Muscle of arm (tissue), 12 donors: ENCODE results near the gene SRSF9. TPM values are rescaled to one million over a fixed set of nuclear protein-coding genes. Genes with fewer than 3 reads are reported as not detected.

Experiments
- DNase-seq: peaks from one replicate; pipeline ENCODE4 v3.0.0-alpha.2; 2013
- polyA plus RNA-seq, 12 donors: library from polyadenylated mRNA; unstranded; fragments of 120-200 nt; gene quantifications; one replicate each; pipeline ENCODE4 v1.2.1, GENCODE V29; 2013; ENCODE audit not compliant: insufficient read length in 12 of 12

Gene SRSF9
- polyA plus RNA-seq, 12 donors: 72.6 to 467 (median 93.0) TPM

DNA sequence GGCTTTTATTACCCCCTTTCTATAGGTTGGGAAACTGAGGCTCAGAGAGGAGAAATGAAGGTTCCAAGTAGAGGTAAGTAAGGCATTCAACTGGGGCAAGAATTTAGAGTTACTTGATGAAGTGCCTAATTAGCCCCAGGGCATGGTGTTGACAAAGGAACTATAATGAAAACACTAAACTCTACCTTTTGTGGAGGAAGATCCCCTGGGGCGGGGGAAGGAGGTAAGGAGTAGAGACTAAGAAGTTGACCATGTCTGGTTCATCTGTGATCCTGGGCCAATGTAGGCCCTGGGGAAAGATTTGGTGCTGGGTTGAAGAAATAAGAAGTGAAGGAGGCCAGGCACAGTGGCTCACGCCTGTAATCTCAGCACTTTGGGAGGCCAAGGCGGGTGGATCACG, 47.8 kb downstream of the SRSF9 start:
- no peak for DNase-seq

DNA sequence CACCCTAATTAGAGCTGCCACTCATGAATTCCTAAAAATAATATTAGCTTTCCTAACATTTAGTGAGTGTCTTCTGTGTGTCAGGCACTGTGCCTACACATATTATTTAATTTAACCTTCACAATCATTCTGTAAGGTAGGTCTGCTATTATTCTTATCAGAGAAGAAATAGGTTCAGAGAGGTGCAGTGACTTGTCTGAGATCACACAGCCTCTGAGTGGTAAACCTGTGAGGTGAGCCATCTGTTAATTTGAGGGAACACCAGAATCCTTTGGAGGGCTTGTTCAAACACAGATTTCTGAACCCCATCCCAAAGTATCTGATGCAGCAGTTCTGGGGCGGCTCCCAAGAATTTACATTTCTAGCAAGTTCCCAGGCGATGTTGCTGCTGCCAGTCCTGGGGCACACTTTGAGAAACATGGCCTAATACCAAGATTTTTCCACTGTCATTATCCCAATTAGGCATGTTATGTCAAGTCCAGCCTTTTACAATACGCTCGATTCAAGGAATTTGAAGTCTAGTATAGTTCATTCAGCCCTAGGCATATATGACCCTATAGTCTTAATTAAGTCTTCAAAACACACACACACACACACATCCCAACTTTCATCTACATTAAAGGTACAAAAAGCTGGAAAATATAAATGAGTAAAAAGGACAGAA, 51.5 kb downstream of the SRSF9 start:
- DNase-seq: no peak

- no peak for DNase-seq
These were observed 52.9 kb downstream of the SRSF9 start for GRCh38 chr12:120416490-120417216.

- no peak for DNase-seq
These were observed 55.5 kb downstream of the SRSF9 start for GRCh38 chr12:120413901-120414695.

DNA sequence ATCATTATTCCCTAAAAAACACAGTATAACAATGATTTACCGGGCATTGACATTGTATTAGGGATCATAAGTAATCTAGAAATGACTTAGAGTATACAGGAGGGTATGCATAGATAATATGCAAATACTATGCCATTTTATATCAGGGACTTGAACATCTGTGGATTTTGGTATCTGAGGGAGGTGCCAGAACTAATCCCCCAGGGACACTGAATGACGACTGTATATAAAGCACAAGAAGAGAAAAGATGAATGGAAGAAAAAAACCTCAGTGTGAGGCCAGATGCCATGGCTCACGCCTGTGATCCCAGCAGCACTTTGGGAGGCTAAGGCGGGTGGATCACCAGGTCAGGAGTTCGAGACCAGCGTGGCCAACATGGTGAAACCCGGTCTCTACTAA, 57.1 kb downstream of the SRSF9 start:
- no peak for DNase-seq

Other genes starting within 250 kb of the SRSF9 start
- 100 to 1,000 TPM in 11 of 12 donors, 10 to 100 TPM in 1; 99.4 to 450 (median 171) TPM for gene PXN, start 204.0 kb downstream of the SRSF9 start, polyA plus RNA-seq
- 1 to 10 TPM in 1 of 12 donors, not detected in 11; 1.8 TPM for gene RNU4-2, start 177.8 kb downstream of the SRSF9 start, polyA plus RNA-seq
- gene RNU4-1, start 176.5 kb downstream of the SRSF9 start, polyA plus RNA-seq: not detected
- gene SIRT4, start 167.4 kb downstream of the SRSF9 start, polyA plus RNA-seq: 1 to 10 TPM in 10 of 12 donors, not detected in 2; 2.0 to 6.6 (median 4.3) TPM
- under 1 TPM in 1 of 12 donors, not detected in 11; 0.55 TPM for gene PLA2G1B, start 142.0 kb downstream of the SRSF9 start, polyA plus RNA-seq
- gene MSI1, start 100.6 kb downstream of the SRSF9 start, polyA plus RNA-seq: 1 to 10 TPM in 11 of 12 donors, not detected in 1; 3.0 to 6.5 (median 4.0) TPM
- gene COX6A1, start 31.6 kb downstream of the SRSF9 start, polyA plus RNA-seq: 100 to 1,000 TPM in 6 of 12 donors, 10 to 100 TPM in 5, not detected in 1; 80.1 to 195 (median 107) TPM
- 10 to 100 TPM in 11 of 12 donors, not detected in 1; 16.8 to 43.3 (median 35.4) TPM for gene TRIAP1, start 23.4 kb downstream of the SRSF9 start, polyA plus RNA-seq
- 10 to 100 TPM in 11 of 12 donors, not detected in 1; 10.6 to 22.1 (median 16.9) TPM for gene GATC, start 23.3 kb downstream of the SRSF9 start, polyA plus RNA-seq
- 100 to 1,000 TPM in 11 of 12 donors, not detected in 1; 258 to 571 (median 356) TPM for gene DYNLL1, start 26.4 kb upstream of the SRSF9 start, polyA plus RNA-seq
- gene COQ5, start 59.4 kb upstream of the SRSF9 start, polyA plus RNA-seq: 10 to 100 TPM in 11 of 12 donors, not detected in 1; 25.1 to 42.2 (median 36.7) TPM
- 100 to 1,000 TPM in 11 of 12 donors, not detected in 1; 124 to 271 (median 165) TPM for gene RNF10, start 64.6 kb upstream of the SRSF9 start, polyA plus RNA-seq
- gene POP5, start 111.7 kb upstream of the SRSF9 start, polyA plus RNA-seq: 10 to 100 TPM in 11 of 12 donors, not detected in 1; 19.8 to 45.7 (median 24.0) TPM
- 1 to 10 TPM in 10 of 12 donors, not detected in 2; 1.2 to 4.9 (median 1.9) TPM for gene CABP1, start 170.9 kb upstream of the SRSF9 start, polyA plus RNA-seq
- gene MLEC, start 217.4 kb upstream of the SRSF9 start, polyA plus RNA-seq: 10 to 100 TPM in 11 of 12 donors, not detected in 1; 62.0 to 97.5 (median 82.6) TPM
- 10 to 100 TPM in 11 of 12 donors, not detected in 1; 11.0 to 21.9 (median 15.9) TPM for gene UNC119B, start 240.7 kb upstream of the SRSF9 start, polyA plus RNA-seq